Activated T-cell treated with anti-CD3 and anti-CD28 coated beads, Interleukin-2, amount 50 U/mL, for 72 hours (primary cell): Measurements from ENCODE around the gene FBXO38. TPM values are rescaled to one million over a fixed set of nuclear protein-coding genes. Genes with fewer than 3 reads are reported as not detected.
A peak's percentile ranks its signal among the peaks of the same experiment; 100 is the strongest.

Source experiments
- ATAC-seq, 2 donors: fragments of 150-1000 bp; cut with Tn5 transposase; replicated peaks in 1 of 2; 2 replicates each; pipeline ENCODE4 v1.10.0; 2021; ENCODE audit warnings: moderate library complexity in 2 of 2, mild to moderate bottlenecking in 1 of 2
- DNase-seq, 2 donors: peaks; one replicate each; pipeline ENCODE4 v3.0.0; 2021 to 2022; ENCODE audit warnings: mixed read lengths in 1 of 2
- H3K27ac Mint-ChIP-seq: one replicate; pipeline ENCODE4 v1.8.0; 2022; ENCODE audit warnings: mild to moderate bottlenecking, moderate library complexity, mixed read lengths
- H3K27me3 Mint-ChIP-seq: one replicate; pipeline ENCODE4 v1.8.0; 2022; ENCODE audit warnings: low read depth, mixed read lengths
- H3K36me3 Mint-ChIP-seq, 2 donors: one replicate each; pipeline ENCODE4 v1.8.0; 2022; ENCODE audit warnings: mixed read lengths in 2 of 2, mild to moderate bottlenecking in 1 of 2; ENCODE audit not compliant: insufficient read depth in 2 of 2
- H3K4me1 Mint-ChIP-seq: one replicate; pipeline ENCODE4 v1.8.0; 2022; ENCODE audit warnings: low read depth, mixed read lengths
- H3K4me3 Mint-ChIP-seq, 2 donors: one replicate each; pipeline ENCODE4 v1.8.0; 2022; ENCODE audit warnings: mild to moderate bottlenecking in 2 of 2, mixed read lengths in 2 of 2, moderate library complexity in 2 of 2
- H3K9me3 Mint-ChIP-seq, 2 donors: one replicate each; pipeline ENCODE4 v1.8.0; 2022; ENCODE audit warnings: mixed read lengths in 2 of 2
- total RNA-seq, 2 donors: library from RNA; stranded (reverse); gene quantifications; one replicate each; pipeline ENCODE4 v1.2.3, GENCODE V29; 2022

The FBXO38 gene
- total RNA-seq, 2 donors from 2014 or later, result 62.8 to 68.5 TPM

- ATAC-seq (no peak), DNase-seq (no peak)
- peaks cover 5% of the 10 kb centered on the region for H3K4me1 Mint-ChIP-seq
- H3K4me3 Mint-ChIP-seq, result no peak overlapping the region
- peaks cover 18 to 35% of the 10 kb centered on the region in 2 donors for H3K36me3 Mint-ChIP-seq
- H3K9me3 Mint-ChIP-seq, result no peaks in the 10 kb centered on the region
- H3K27me3 Mint-ChIP-seq, result no peaks in the 10 kb centered on the region
- H3K27ac Mint-ChIP-seq, result peak overlapping the region; percentile 30
These were observed 33.2 kb downstream of the FBXO38 start for GRCh38 chr5:148416921-148417320.

GRCh38 chr5:148418511-148418910 is 34.8 kb downstream of the FBXO38 start:
- peaks cover 12 to 31% of the 10 kb centered on the region in 2 donors for H3K36me3 Mint-ChIP-seq
- H3K27ac Mint-ChIP-seq, result peak overlapping the region; percentile 40
- H3K27me3 Mint-ChIP-seq, result no peaks in the 10 kb centered on the region
- DNase-seq, result no peak
- no peak for ATAC-seq
- no peaks in the 10 kb centered on the region for H3K4me1 Mint-ChIP-seq
- no peak overlapping the region for H3K4me3 Mint-ChIP-seq
- H3K9me3 Mint-ChIP-seq, result no peaks in the 10 kb centered on the region

- H3K4me3 Mint-ChIP-seq, result no peak overlapping the region
- H3K27me3 Mint-ChIP-seq, result no peaks in the 10 kb centered on the region
- peaks cover 15 to 35% of the 10 kb centered on the region in 2 donors for H3K36me3 Mint-ChIP-seq
- peak overlapping the region; percentile 36 for H3K27ac Mint-ChIP-seq
- no peak for ATAC-seq
- no peaks in the 10 kb centered on the region for H3K9me3 Mint-ChIP-seq
- no peak for DNase-seq
- H3K4me1 Mint-ChIP-seq, result no peaks in the 10 kb centered on the region
These were observed 37.9 kb downstream of the FBXO38 start for GRCh38 chr5:148421661-148422060.

GRCh38 chr5:148425808-148426207 is 42.0 kb downstream of the FBXO38 start:
- no peak overlapping the region for H3K27ac Mint-ChIP-seq
- H3K9me3 Mint-ChIP-seq, result no peaks in the 10 kb centered on the region
- no peaks in the 10 kb centered on the region for H3K4me1 Mint-ChIP-seq
- H3K4me3 Mint-ChIP-seq, result no peak overlapping the region
- no peak for ATAC-seq
- H3K27me3 Mint-ChIP-seq, result no peaks in the 10 kb centered on the region
- H3K36me3 Mint-ChIP-seq, result peaks cover 15 to 35% of the 10 kb centered on the region in 2 donors
- DNase-seq, result no peak

GRCh38 chr5:148426514-148426913 is 42.8 kb downstream of the FBXO38 start:
- Mint-ChIP-seq H3K9me3 (no peaks in the 10 kb centered on the region), H3K27me3 (no peaks in the 10 kb centered on the region), H3K36me3 (peaks cover 15 to 35% of the 10 kb centered on the region in 2 donors), H3K4me3 (no peak overlapping the region), H3K4me1 (no peaks in the 10 kb centered on the region), H3K27ac (peak overlapping the region; percentile 25)
- DNase-seq (no peak), ATAC-seq (peak in 1 of 2 donors; percentile 41)

- DNase-seq, result no peak
- Mint-ChIP-seq H3K27me3 (no peaks in the 10 kb centered on the region), H3K4me3 (no peak overlapping the region), H3K9me3 (no peaks in the 10 kb centered on the region), H3K27ac (peak overlapping the region; percentile 83), H3K4me1 (no peaks in the 10 kb centered on the region), H3K36me3 (peaks cover 11 to 28% of the 10 kb centered on the region in 2 donors)
- no peak for ATAC-seq
These were observed 43.7 kb downstream of the FBXO38 start for GRCh38 chr5:148427370-148428042.

GRCh38 chr5:148428848-148429247 is 45.1 kb downstream of the FBXO38 start:
- peaks cover 11 to 31% of the 10 kb centered on the region in 2 donors for H3K36me3 Mint-ChIP-seq
- DNase-seq, result no peak
- no peaks in the 10 kb centered on the region for H3K27me3 Mint-ChIP-seq
- no peak for ATAC-seq
- H3K4me3 Mint-ChIP-seq, result no peak overlapping the region
- peak overlapping the region; percentile 89 for H3K27ac Mint-ChIP-seq
- H3K4me1 Mint-ChIP-seq, result no peaks in the 10 kb centered on the region
- H3K9me3 Mint-ChIP-seq, result no peaks in the 10 kb centered on the region

- H3K4me3 Mint-ChIP-seq, result no peak overlapping the region
- H3K27ac Mint-ChIP-seq, result no peak overlapping the region
- H3K9me3 Mint-ChIP-seq, result no peaks in the 10 kb centered on the region
- no peaks in the 10 kb centered on the region for H3K27me3 Mint-ChIP-seq
- ATAC-seq, result no peak
- DNase-seq, result no peak
- peaks cover 5 to 20% of the 10 kb centered on the region in 2 donors for H3K36me3 Mint-ChIP-seq
- peaks cover 9% of the 10 kb centered on the region for H3K4me1 Mint-ChIP-seq
These were observed 50.1 kb downstream of the FBXO38 start for GRCh38 chr5:148433826-148434225.

- Mint-ChIP-seq H3K4me3 (no peak overlapping the region), H3K27me3 (no peaks in the 10 kb centered on the region), H3K9me3 (no peaks in the 10 kb centered on the region), H3K4me1 (peaks cover 9% of the 10 kb centered on the region), H3K27ac (peak overlapping the region; percentile 96), H3K36me3 (peaks cover 5 to 24% of the 10 kb centered on the region in 2 donors)
- ATAC-seq (no peak), DNase-seq (no peak)
These were observed 52.3 kb downstream of the FBXO38 start for GRCh38 chr5:148436029-148436428.

- DNase-seq (no peak), ATAC-seq (peak; percentile 74 to 83)
- Mint-ChIP-seq H3K27ac (peak overlapping the region; percentile 96), H3K27me3 (no peaks in the 10 kb centered on the region), H3K9me3 (no peaks in the 10 kb centered on the region), H3K4me1 (peaks cover 9% of the 10 kb centered on the region), H3K4me3 (peak overlapping the region; percentile 51 to 75), H3K36me3 (peaks cover 5 to 28% of the 10 kb centered on the region in 2 donors)
These were observed 53.5 kb downstream of the FBXO38 start for GRCh38 chr5:148437249-148437648.

GRCh38 chr5:148438933-148439332 is 55.2 kb downstream of the FBXO38 start:
- H3K27me3 Mint-ChIP-seq, result no peaks in the 10 kb centered on the region
- H3K27ac Mint-ChIP-seq, result peak overlapping the region; percentile 33
- DNase-seq (no peak), ATAC-seq (no peak)
- H3K4me3 Mint-ChIP-seq, result no peak overlapping the region
- peaks cover 9% of the 10 kb centered on the region for H3K4me1 Mint-ChIP-seq
- H3K36me3 Mint-ChIP-seq, result peaks cover 5 to 24% of the 10 kb centered on the region in 2 donors
- no peaks in the 10 kb centered on the region for H3K9me3 Mint-ChIP-seq

- H3K4me1 Mint-ChIP-seq, result no peaks in the 10 kb centered on the region
- DNase-seq (no peak), ATAC-seq (no peak)
- H3K36me3 Mint-ChIP-seq, result peaks cover 0 to 17% of the 10 kb centered on the region in 2 donors
- H3K9me3 Mint-ChIP-seq, result no peaks in the 10 kb centered on the region
- H3K27ac Mint-ChIP-seq, result no peak overlapping the region
- H3K4me3 Mint-ChIP-seq, result no peak overlapping the region
- H3K27me3 Mint-ChIP-seq, result no peaks in the 10 kb centered on the region
These were observed 59.5 kb downstream of the FBXO38 start for GRCh38 chr5:148443241-148443640.

GRCh38 chr5:148443998-148444397 is 60.2 kb downstream of the FBXO38 start:
- H3K9me3 Mint-ChIP-seq, result no peaks in the 10 kb centered on the region
- DNase-seq, result peak; percentile 24 to 55
- peak; percentile 63 to 73 for ATAC-seq
- H3K4me3 Mint-ChIP-seq, result no peak overlapping the region
- no peaks in the 10 kb centered on the region for H3K27me3 Mint-ChIP-seq
- no peaks in the 10 kb centered on the region for H3K4me1 Mint-ChIP-seq
- peaks cover 0 to 17% of the 10 kb centered on the region in 2 donors for H3K36me3 Mint-ChIP-seq
- H3K27ac Mint-ChIP-seq, result peak overlapping the region; percentile 70

- DNase-seq (no peak), ATAC-seq (no peak)
- Mint-ChIP-seq H3K27ac (no peak overlapping the region), H3K36me3 (peaks cover 0 to 11% of the 10 kb centered on the region in 2 donors), H3K27me3 (no peaks in the 10 kb centered on the region), H3K4me3 (no peak overlapping the region), H3K4me1 (no peaks in the 10 kb centered on the region), H3K9me3 (no peaks in the 10 kb centered on the region)
These were observed 61.8 kb downstream of the FBXO38 start for GRCh38 chr5:148445578-148445977.
